Neuronal stem cell (in vitro differentiated cells): ENCODE measurements around the gene CPN2.

Experiments used
- DNase-seq: peaks from one replicate; pipeline ENCODE4 v3.0.0-alpha.2; 2013; ENCODE audit warnings: low spot score
- H2AFZ ChIP-seq: one replicate; pipeline ENCODE4 v1.6.1; 2013; ENCODE audit warnings: mild to moderate bottlenecking, low read length, inconsistent platforms
- H2AK5ac ChIP-seq: 2 replicates; pipeline ENCODE4 v1.6.1; 2013; ENCODE audit warnings: low read depth, mild to moderate bottlenecking, inconsistent platforms, low read length, moderate library complexity, mixed read lengths
- H2BK120ac ChIP-seq: 2 replicates; pipeline ENCODE4 v1.6.1; 2013; ENCODE audit warnings: low read depth, mild to moderate bottlenecking, inconsistent platforms, low read length, moderate library complexity, mixed read lengths
- H2BK12ac ChIP-seq: one replicate; pipeline ENCODE4 v1.6.1; 2013; ENCODE audit warnings: low read length, inconsistent platforms
- H2BK15ac ChIP-seq: 2 replicates; pipeline ENCODE4 v1.6.1; 2013; ENCODE audit warnings: mild to moderate bottlenecking, low read length, inconsistent platforms, mixed read lengths
- H2BK5ac ChIP-seq: one replicate; pipeline ENCODE4 v1.6.1; 2013; ENCODE audit warnings: inconsistent platforms, mild to moderate bottlenecking, low read length, moderate library complexity
- H3K14ac ChIP-seq: one replicate; pipeline ENCODE4 v1.6.1; 2013; ENCODE audit warnings: low read length, inconsistent platforms
- H3K18ac ChIP-seq: 2 replicates; pipeline ENCODE4 v1.6.1; 2013; ENCODE audit warnings: low read length, inconsistent platforms
- H3K23ac ChIP-seq: 2 replicates; pipeline ENCODE4 v1.6.1; 2013; ENCODE audit warnings: low read depth, mild to moderate bottlenecking, mixed read lengths, low read length, inconsistent platforms; ENCODE audit not compliant: poor library complexity
- H3K27ac ChIP-seq: replicated peaks from 3 replicates; pipeline ENCODE4 v1.5.1; 2013; ENCODE audit warnings: low read length, inconsistent platforms
- H3K27me3 ChIP-seq, 3 experiments: 2 replicates each; pipeline ENCODE4 v1.6.1; 2013; ENCODE audit warnings: low read length in 3 of 3, mild to moderate bottlenecking in 2 of 3, inconsistent platforms in 1 of 3, low read depth in 1 of 3, mixed read lengths in 1 of 3, moderate library complexity in 1 of 3; ENCODE audit not compliant: control insufficient read depth in 3 of 3, insufficient read depth in 3 of 3
- H3K36me3 ChIP-seq, 2 donors: replicated peaks in 1 of 2; 2 replicates each; pipeline ENCODE4 v1.6.1; 2013; ENCODE audit warnings: low read length in 2 of 2; ENCODE audit not compliant: control insufficient read depth in 2 of 2, insufficient read depth in 2 of 2
- H3K4ac ChIP-seq: 2 replicates; pipeline ENCODE4 v1.6.1; 2013; ENCODE audit warnings: inconsistent platforms, mild to moderate bottlenecking, low read length, moderate library complexity
- H3K4me1 ChIP-seq, 2 donors: 1 replicate in 1 of 2; 2 replicates in 1 of 2; pipeline ENCODE4 v1.6.1; 2013; ENCODE audit warnings: low read length in 2 of 2, low read depth in 1 of 2; ENCODE audit not compliant: control insufficient read depth in 2 of 2, insufficient read depth in 1 of 2
- H3K4me2 ChIP-seq: one replicate; pipeline ENCODE4 v1.6.1; 2013; ENCODE audit warnings: mild to moderate bottlenecking, low read length, inconsistent platforms; ENCODE audit not compliant: insufficient read depth, poor library complexity, severe bottlenecking
- H3K4me3 ChIP-seq, 2 donors: 2 replicates each; pipeline ENCODE4 v1.5.1; 2013; ENCODE audit warnings: low read length in 2 of 2, mild to moderate bottlenecking in 2 of 2, inconsistent platforms in 1 of 2, moderate library complexity in 1 of 2
- H3K79me1 ChIP-seq: one replicate; pipeline ENCODE4 v1.6.1; 2013; ENCODE audit warnings: low read depth, mild to moderate bottlenecking, inconsistent platforms, low read length, moderate library complexity
- H3K9ac ChIP-seq: one replicate; pipeline ENCODE4 v1.6.1; 2013; ENCODE audit warnings: mild to moderate bottlenecking, low read depth, low read length, inconsistent platforms; ENCODE audit not compliant: poor library complexity
- H3K9me3 ChIP-seq, 2 donors: replicated peaks in 1 of 2; 2 replicates each; pipeline versions ENCODE3 to v1.6.1; 2013; ENCODE audit warnings: low read length in 2 of 2, mild to moderate bottlenecking in 2 of 2, inconsistent platforms in 1 of 2, low read depth in 1 of 2, mixed read lengths in 1 of 2, moderate library complexity in 1 of 2; ENCODE audit not compliant: control insufficient read depth in 2 of 2, insufficient read depth in 1 of 2
- H4K8ac ChIP-seq: one replicate; pipeline ENCODE4 v1.6.1; 2013; ENCODE audit warnings: low read depth, mild to moderate bottlenecking, inconsistent platforms, low read length, moderate library complexity
- H4K91ac ChIP-seq: one replicate; pipeline ENCODE4 v1.6.1; 2013; ENCODE audit warnings: low read length, low read depth, mild to moderate bottlenecking, inconsistent platforms; ENCODE audit not compliant: poor library complexity
- WGBS, 2 donors: extraction: QIAGEN DNeasy Blood & Tissue Kit; methylation state at CpG; one replicate each; pipeline ENCODE4 v1.1.7; 2013; ENCODE audit warnings: missing lambda C conversion rate in 2 of 2, mixed read lengths in 1 of 2; ENCODE audit not compliant: insufficient read length in 2 of 2, insufficient replicate concordance in 1 of 2; ENCODE audit errors: extremely low coverage in 2 of 2; 5-methylcytosine and 5-hydroxymethylcytosine counted together

Gene CPN2

GRCh38 chr3:194384156-194384555, 33.0 kb upstream of the CPN2 start:
- no peak overlapping the region for H2BK120ac ChIP-seq
- H3K4ac ChIP-seq: no peak overlapping the region
- no CpG with 5 or more reads among the region's 6 CpGs for WGBS, 2 donors
- H3K9me3 ChIP-seq: peaks cover 0 to 5% of the 10 kb centered on the region in 2 donors
- H2AK5ac ChIP-seq: peak overlapping the region; percentile 72
- no peak overlapping the region for H3K9ac ChIP-seq
- no peak overlapping the region for H2BK15ac ChIP-seq
- H3K27ac ChIP-seq: no peak overlapping the region
- H3K79me1 ChIP-seq: no peaks in the 10 kb centered on the region
- no peak overlapping the region for H3K18ac ChIP-seq
- no peak overlapping the region for H4K91ac ChIP-seq
- H3K23ac ChIP-seq: no peak overlapping the region
- H3K4me3 ChIP-seq: no peak overlapping the region
- peaks cover 0 to 10% (median 0%) of the 10 kb centered on the region in 3 experiments for H3K27me3 ChIP-seq
- no peak overlapping the region for H4K8ac ChIP-seq
- no peak overlapping the region for H2BK5ac ChIP-seq
- H2BK12ac ChIP-seq: no peak overlapping the region
- no peak for DNase-seq
- H3K14ac ChIP-seq: no peak overlapping the region
- no peak overlapping the region for H3K4me2 ChIP-seq
- no peaks in the 10 kb centered on the region for H3K36me3 ChIP-seq
- H2AFZ ChIP-seq: no peak overlapping the region
- H3K4me1 ChIP-seq: peaks cover 6 to 28% of the 10 kb centered on the region in 2 donors

- H3K18ac ChIP-seq: peak overlapping the region; percentile 50
- H2BK5ac ChIP-seq: no peak overlapping the region
- no peak overlapping the region for H2AFZ ChIP-seq
- H3K14ac ChIP-seq: no peak overlapping the region
- peaks cover 0 to 5% of the 10 kb centered on the region in 2 donors for H3K9me3 ChIP-seq
- H3K36me3 ChIP-seq: no peaks in the 10 kb centered on the region
- H3K4me1 ChIP-seq: peaks cover 6 to 28% of the 10 kb centered on the region in 2 donors
- no peak overlapping the region for H3K23ac ChIP-seq
- H3K4ac ChIP-seq: no peak overlapping the region
- peaks cover 0 to 16% (median 0%) of the 10 kb centered on the region in 3 experiments for H3K27me3 ChIP-seq
- WGBS, 2 donors: no CpG with 5 or more reads among the region's 14 CpGs
- no peak overlapping the region for H2BK12ac ChIP-seq
- H3K27ac ChIP-seq: no peak overlapping the region
- H3K4me2 ChIP-seq: no peak overlapping the region
- H3K9ac ChIP-seq: no peak overlapping the region
- H3K79me1 ChIP-seq: no peaks in the 10 kb centered on the region
- no peak overlapping the region for H3K4me3 ChIP-seq
- peak overlapping the region; percentile 1 for H2AK5ac ChIP-seq
- H2BK15ac ChIP-seq: no peak overlapping the region
- no peak overlapping the region for H4K8ac ChIP-seq
- H4K91ac ChIP-seq: no peak overlapping the region
- no peak overlapping the region for H2BK120ac ChIP-seq
- no peak for DNase-seq
Measured at GRCh38 chr3:194383276-194383940, 32.3 kb upstream of the CPN2 start.

- no CpG with 5 or more reads among the region's 9 CpGs for WGBS, 2 donors
- no peak overlapping the region for H3K9ac ChIP-seq
- no peak overlapping the region for H4K91ac ChIP-seq
- H3K9me3 ChIP-seq: peaks cover 0 to 5% of the 10 kb centered on the region in 2 donors
- DNase-seq: no peak
- no peak overlapping the region for H2AFZ ChIP-seq
- H2AK5ac ChIP-seq: peak overlapping the region; percentile 1
- peaks cover 0 to 16% (median 0%) of the 10 kb centered on the region in 3 experiments for H3K27me3 ChIP-seq
- peaks cover 6 to 28% of the 10 kb centered on the region in 2 donors for H3K4me1 ChIP-seq
- no peaks in the 10 kb centered on the region for H3K79me1 ChIP-seq
- H2BK120ac ChIP-seq: no peak overlapping the region
- no peak overlapping the region for H3K23ac ChIP-seq
- H3K4ac ChIP-seq: no peak overlapping the region
- H2BK15ac ChIP-seq: no peak overlapping the region
- H3K18ac ChIP-seq: peak overlapping the region; percentile 73
- no peak overlapping the region for H2BK12ac ChIP-seq
- no peaks in the 10 kb centered on the region for H3K36me3 ChIP-seq
- H3K14ac ChIP-seq: no peak overlapping the region
- no peak overlapping the region for H3K4me2 ChIP-seq
- no peak overlapping the region for H4K8ac ChIP-seq
- H2BK5ac ChIP-seq: no peak overlapping the region
- no peak overlapping the region for H3K4me3 ChIP-seq
- H3K27ac ChIP-seq: peak overlapping the region; percentile 2
Measured at GRCh38 chr3:194382892-194383223, 31.7 kb upstream of the CPN2 start.

GRCh38 chr3:194382196-194382891, 31.2 kb upstream of the CPN2 start:
- H3K79me1 ChIP-seq: no peaks in the 10 kb centered on the region

More at GRCh38 chr3:194382196-194382891, 31.2 kb upstream of the CPN2 start:
- Histone ChIP-seq H3K4ac (no peak overlapping the region), H3K18ac (peak overlapping the region; percentile 73), H2BK120ac (no peak overlapping the region), H2BK15ac (peak overlapping the region; percentile 79), H3K4me2 (no peak overlapping the region), H3K9ac (no peak overlapping the region), H2AK5ac (peak overlapping the region; percentile 69), H3K23ac (no peak overlapping the region), H4K8ac (no peak overlapping the region), H4K91ac (no peak overlapping the region), H3K4me1 (peaks cover 6 to 28% of the 10 kb centered on the region in 2 donors), H3K14ac (no peak overlapping the region), H3K9me3 (peaks cover 0 to 5% of the 10 kb centered on the region in 2 donors), H2BK12ac (no peak overlapping the region), H3K36me3 (no peaks in the 10 kb centered on the region), H2BK5ac (no peak overlapping the region), H3K4me3 (no peak overlapping the region), H2AFZ (no peak overlapping the region), H3K27ac (no peak overlapping the region), H3K27me3 (peaks cover 0 to 16% (median 0%) of the 10 kb centered on the region in 3 experiments)
- WGBS, 2 donors: no CpG with 5 or more reads among the region's 20 CpGs
- DNase-seq: no peak
